ENCODE results near the gene FUCA2.

Gene FUCA2

DNA sequence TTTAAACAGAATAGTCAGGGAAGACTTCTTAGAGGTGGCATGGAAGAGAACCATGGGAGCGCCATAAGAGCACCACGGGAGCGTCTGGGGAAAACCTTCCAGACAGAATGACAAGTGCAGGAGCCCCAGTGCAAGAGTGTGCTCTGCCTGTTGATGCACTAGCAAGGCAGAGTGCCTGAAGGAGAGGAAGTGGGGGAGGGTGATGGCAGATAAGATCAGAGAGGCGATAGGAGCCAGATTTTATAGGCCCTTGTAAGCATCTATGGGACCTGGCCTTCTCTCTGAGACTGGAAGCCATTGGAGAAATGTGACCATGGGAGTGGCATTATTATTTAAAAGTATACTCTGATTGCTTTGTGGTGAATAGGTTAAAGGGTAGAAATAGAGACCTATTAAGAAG is 13.1 kb downstream of the FUCA2 start:
- no peak for DNase-seq
- intact Hi-C loops (cut with DNase I; ENCODE audit: low total_unique reads) = no loop called here
- H3K36me3 ChIP-seq = peaks cover 35 to 83% (median 43%) of the 10 kb centered on the region in 3 donors
- H3K27ac ChIP-seq = no peak overlapping the region
- no peak for TF ChIP-seq CTCF (IDR thresholded peaks at IDR 0.05)
- H3K27me3 ChIP-seq = no peaks in the 10 kb centered on the region
- no peak overlapping the region for H3K4me3 ChIP-seq
- no peaks in the 10 kb centered on the region for H3K9me3 ChIP-seq
- no peaks in the 10 kb centered on the region for H3K4me1 ChIP-seq

DNA sequence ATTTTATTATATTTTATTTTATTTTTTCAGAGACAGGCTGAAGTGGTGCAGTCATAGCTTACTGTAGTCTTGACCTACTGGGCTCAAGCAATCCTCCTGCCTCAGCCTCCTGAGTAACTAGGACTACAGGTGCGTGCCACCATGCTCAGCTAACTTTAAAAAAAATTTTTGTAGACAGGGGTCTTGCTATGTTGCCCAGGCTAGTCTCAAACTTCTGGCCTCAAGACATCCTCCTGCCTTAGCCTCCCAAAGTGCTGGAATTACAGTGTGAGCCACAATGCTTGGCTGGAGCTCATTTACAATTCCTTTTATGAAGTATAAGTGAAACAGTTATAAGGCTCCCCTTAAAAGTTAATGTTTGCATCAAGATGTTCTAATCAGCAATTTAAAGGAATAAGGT is 14.5 kb downstream of the FUCA2 start:
- Histone ChIP-seq H3K27me3 (no peaks in the 10 kb centered on the region), H3K36me3 (peaks cover 32 to 73% (median 41%) of the 10 kb centered on the region in 3 donors), H3K27ac (no peak overlapping the region), H3K9me3 (no peaks in the 10 kb centered on the region), H3K4me3 (no peak overlapping the region), H3K4me1 (no peaks in the 10 kb centered on the region)
- intact Hi-C loops (cut with DNase I; ENCODE audit: low total_unique reads) = no loop called here
- TF ChIP-seq CTCF (IDR thresholded peaks at IDR 0.05) = no peak
- no peak for DNase-seq

- H3K4me3 ChIP-seq = no peak overlapping the region
- peaks cover 14 to 36% (median 20%) of the 10 kb centered on the region in 3 donors for H3K36me3 ChIP-seq
- no peak overlapping the region for H3K27ac ChIP-seq
- intact Hi-C loops (cut with DNase I; ENCODE audit: low total_unique reads) = no loop called here
- H3K4me1 ChIP-seq = no peaks in the 10 kb centered on the region
- H3K9me3 ChIP-seq = no peaks in the 10 kb centered on the region
- no peaks in the 10 kb centered on the region for H3K27me3 ChIP-seq
- no peak for DNase-seq
- no peak for TF ChIP-seq CTCF (IDR thresholded peaks at IDR 0.05)
Observed at GRCh38 chr6:143490775-143491174, 20.7 kb downstream of the FUCA2 start.

- no peak for DNase-seq
- Histone ChIP-seq H3K36me3 (peaks cover 14 to 31% (median 15%) of the 10 kb centered on the region in 3 donors), H3K9me3 (no peaks in the 10 kb centered on the region), H3K27ac (no peak overlapping the region), H3K27me3 (no peaks in the 10 kb centered on the region), H3K4me1 (no peaks in the 10 kb centered on the region), H3K4me3 (no peak overlapping the region)
- TF ChIP-seq CTCF (IDR thresholded peaks at IDR 0.05) = no peak
- intact Hi-C loops (cut with DNase I; ENCODE audit: low total_unique reads) = no loop called here
Observed at GRCh38 chr6:143490244-143490643, 21.3 kb downstream of the FUCA2 start.

GRCh38 chr6:143486752-143487151 is 24.8 kb downstream of the FUCA2 start:
- no peak for DNase-seq
- Histone ChIP-seq H3K36me3 (peaks cover 0 to 17% (median 5%) of the 10 kb centered on the region in 3 donors), H3K9me3 (no peaks in the 10 kb centered on the region), H3K27ac (no peak overlapping the region), H3K27me3 (no peaks in the 10 kb centered on the region), H3K4me1 (no peaks in the 10 kb centered on the region), H3K4me3 (no peak overlapping the region)
- no peak for TF ChIP-seq CTCF (IDR thresholded peaks at IDR 0.05)
- intact Hi-C loops (cut with DNase I; ENCODE audit: low total_unique reads) = no loop called here

GRCh38 chr6:143485967-143486366 is 25.6 kb downstream of the FUCA2 start:
- Histone ChIP-seq H3K4me3 (no peak overlapping the region), H3K4me1 (no peaks in the 10 kb centered on the region), H3K27me3 (no peaks in the 10 kb centered on the region), H3K36me3 (peaks cover 0 to 16% (median 5%) of the 10 kb centered on the region in 3 donors), H3K27ac (no peak overlapping the region), H3K9me3 (no peaks in the 10 kb centered on the region)
- no peak for TF ChIP-seq CTCF (IDR thresholded peaks at IDR 0.05)
- intact Hi-C loops (cut with DNase I; ENCODE audit: low total_unique reads) = no loop called here
- no peak for DNase-seq

Measured in tibial artery (tissue), 4 donors.